DND-41 (cell line): ENCODE measurements around the gene PLXNA4.

Experiments
- EZH2 ChIP-seq: IDR thresholded peaks from 3 replicates; pipeline ENCODE4 v1.6.1; 2012; ENCODE audit warnings: borderline replicate concordance, low read depth, mild to moderate bottlenecking, moderate library complexity, low read length, inconsistent platforms; ENCODE audit not compliant: severe bottlenecking
- TF ChIP-seq, protein P1 (sequence below): IDR thresholded peaks from 2 replicates; pipeline ENCODE4 v1.5.1; 2012; ENCODE audit warnings: borderline replicate concordance, low read length, moderate library complexity, mild to moderate bottlenecking; ENCODE audit not compliant: poor library complexity, severe bottlenecking; ENCODE audit errors: extremely low read depth

DNA sequence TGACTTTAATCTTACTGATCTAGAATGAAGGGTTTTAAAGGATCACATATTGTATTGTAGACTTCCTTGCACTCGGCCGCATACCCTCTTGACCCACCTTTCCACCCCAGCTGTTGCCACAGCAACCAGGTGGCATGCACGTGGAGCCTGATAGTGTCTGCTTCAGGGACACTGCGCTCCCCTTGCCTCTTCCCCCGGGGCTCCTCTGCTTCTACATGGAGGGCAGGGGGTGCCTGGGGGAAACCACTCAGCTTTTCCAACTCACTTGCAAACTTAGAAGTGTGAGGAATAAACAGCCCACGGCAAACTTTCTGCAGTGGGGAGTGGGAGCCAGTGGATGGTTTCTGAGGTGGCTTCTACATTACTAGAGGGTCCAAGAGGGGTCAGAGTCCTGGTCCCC, 458.6 kb downstream of the PLXNA4 start:
- TF ChIP-seq, protein P1, sequence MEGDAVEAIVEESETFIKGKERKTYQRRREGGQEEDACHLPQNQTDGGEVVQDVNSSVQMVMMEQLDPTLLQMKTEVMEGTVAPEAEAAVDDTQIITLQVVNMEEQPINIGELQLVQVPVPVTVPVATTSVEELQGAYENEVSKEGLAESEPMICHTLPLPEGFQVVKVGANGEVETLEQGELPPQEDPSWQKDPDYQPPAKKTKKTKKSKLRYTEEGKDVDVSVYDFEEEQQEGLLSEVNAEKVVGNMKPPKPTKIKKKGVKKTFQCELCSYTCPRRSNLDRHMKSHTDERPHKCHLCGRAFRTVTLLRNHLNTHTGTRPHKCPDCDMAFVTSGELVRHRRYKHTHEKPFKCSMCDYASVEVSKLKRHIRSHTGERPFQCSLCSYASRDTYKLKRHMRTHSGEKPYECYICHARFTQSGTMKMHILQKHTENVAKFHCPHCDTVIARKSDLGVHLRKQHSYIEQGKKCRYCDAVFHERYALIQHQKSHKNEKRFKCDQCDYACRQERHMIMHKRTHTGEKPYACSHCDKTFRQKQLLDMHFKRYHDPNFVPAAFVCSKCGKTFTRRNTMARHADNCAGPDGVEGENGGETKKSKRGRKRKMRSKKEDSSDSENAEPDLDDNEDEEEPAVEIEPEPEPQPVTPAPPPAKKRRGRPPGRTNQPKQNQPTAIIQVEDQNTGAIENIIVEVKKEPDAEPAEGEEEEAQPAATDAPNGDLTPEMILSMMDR = no peak
- no peak for TF ChIP-seq EZH2
